Spleen (tissue), 11 donors: ENCODE results near the gene TTC24. TPM values are rescaled to one million over a fixed set of nuclear protein-coding genes. Genes with fewer than 3 reads are reported as not detected.
A peak's percentile ranks its signal among the peaks of the same experiment; 100 is the strongest.
"Not testable (repeated sequence)": the region's sequence is repeated elsewhere in the genome, so short reads cannot be mapped to it uniquely, and the experiment has no call there.

Experiments
- DNase-seq: peaks from one replicate; pipeline ENCODE4 v3.0.0-alpha.2; 2020
- H3K27ac ChIP-seq, 8 donors: fragments of 200-600 bp; sonication (generic) in 7 of 8; 1 replicate in 4 of 8; 2 replicates in 4 of 8; pipeline versions ENCODE4 v1.5.0 to v1.8.0; 2016 to 2021; ENCODE audit warnings: inconsistent platforms in 4 of 8, mild to moderate bottlenecking in 4 of 8, moderate library complexity in 1 of 8
- H3K27me3 ChIP-seq, 7 donors: fragments of 200-600 bp; sonication (generic) in 6 of 7; replicated peaks in 1 of 7; 1 replicate in 4 of 7; 2 replicates in 3 of 7; pipeline versions ENCODE4 v1.5.0 to v1.8.0; 2016 to 2021; ENCODE audit warnings: inconsistent platforms in 3 of 7, mild to moderate bottlenecking in 1 of 7
- H3K36me3 ChIP-seq, 6 donors: fragments of 200-600 bp; sonication (generic) in 5 of 6; 1 replicate in 4 of 6; 2 replicates in 2 of 6; pipeline versions ENCODE4 v1.5.0 to v1.8.0; 2016 to 2021; ENCODE audit warnings: inconsistent platforms in 2 of 6
- H3K4me1 ChIP-seq, 6 donors: fragments of 200-600 bp; sonication (generic) in 5 of 6; 1 replicate in 3 of 6; 2 replicates in 3 of 6; pipeline versions ENCODE4 v1.5.0 to v1.8.0; 2016 to 2021; ENCODE audit warnings: inconsistent platforms in 3 of 6
- H3K4me3 ChIP-seq, 8 donors: fragments of 200-600 bp; sonication (generic) in 7 of 8; 1 replicate in 4 of 8; 2 replicates in 4 of 8; pipeline versions ENCODE4 v1.5.0 to v1.8.0; 2016 to 2021; ENCODE audit warnings: inconsistent platforms in 4 of 8, mild to moderate bottlenecking in 4 of 8, moderate library complexity in 2 of 8
- H3K9me3 ChIP-seq, 8 donors: fragments of 200-600 bp; sonication (generic) in 7 of 8; 1 replicate in 4 of 8; 2 replicates in 4 of 8; pipeline versions ENCODE4 v1.5.0 to v1.8.0; 2016 to 2021; ENCODE audit warnings: inconsistent platforms in 4 of 8
- CTCF ChIP-seq, 11 experiments: fragments of 200-600 bp in 7 of 11; fragments of 450-650 bp in 4 of 11; sonication (generic) in 4 of 11; IDR thresholded peaks in 8 of 11; conservative IDR thresholded peaks in 3 of 11; 1 replicate in 7 of 11; 2 replicates in 4 of 11; pipeline versions ENCODE4 v1.4.0 to v1.8.0; 2016 to 2021; ENCODE audit warnings: antibody characterized with exemption in 11 of 11, inconsistent platforms in 4 of 11, mild to moderate bottlenecking in 1 of 11
- POLR2A ChIP-seq, 3 donors: fragments of 450-650 bp; IDR thresholded peaks; one replicate each; pipeline ENCODE4 v1.5.1; 2017; ENCODE audit warnings: antibody characterized with exemption in 3 of 3, mild to moderate bottlenecking in 1 of 3
- POLR2AphosphoS5 ChIP-seq, 3 donors: sonication (generic); formaldehyde crosslinking; IDR thresholded peaks; one replicate each; pipeline ENCODE4 v1.5.1; 2017; ENCODE audit warnings: antibody characterized with exemption in 3 of 3
- WGBS, 5 donors: extraction: QIAGEN DNeasy Blood & Tissue Kit in 3 of 5; methylation state at CpG; one replicate each; pipeline versions ENCODE4 v1.1.5 to v1.1.7; 2013 to 2018; 5-methylcytosine and 5-hydroxymethylcytosine counted together
- intact Hi-C: fragments of 100-400 bp; cut with DNase I; formaldehyde crosslinking; loops from one replicate; pipeline ENCODE4 v1.15.0; 2023; ENCODE audit warnings: low total_unique reads
- polyA plus RNA-seq, 3 donors: library from polyadenylated mRNA; stranded (reverse); fragments of 200-250 nt; gene quantifications; one replicate each; pipeline ENCODE4 v1.2.1, GENCODE V29; 2013
- total RNA-seq, 7 donors: library from RNA; depleted of rRNA in 3 of 7; stranded (reverse); fragments of >200 nt in 3 of 7; fragmentation: NEBNext Ultra II Directional in 4 of 7; extraction: Animal tissue kit (Norgen Biotek cat#: 25700) in 4 of 7; gene quantifications; one replicate each; pipeline versions ENCODE4 v1.1.0 to v1.2.1, GENCODE V29; 2016 to 2021
- donor health status: healthy with polysubstance abuse.
- donor health status: DM: no; HTN: no; CAD: no; lungs with moderate emphysema.
- donor health status: DM: no; HTN: no; CAD: no.
- donor health status: Bipolar disorder and iron deficiency.
- donor health status: healthy.
- donor health status: DM: no; HTN: no; CAD: no.
- donor health status: DM: yes; HTN: yes; CAD: no.

Gene TTC24
- total and polyA plus RNA-seq, 10 donors: 2.3 to 6.4 (median 4.0) TPM

GRCh38 chr1:156552518-156552917 lies 27.0 kb upstream of the TTC24 start:
- WGBS, 5 donors: 71 to 76% (median 74%) methylated on average over 5 of the region's 5 CpGs
- H3K4me3 ChIP-seq: no peak overlapping the region
- intact Hi-C loops: no loop called here
- H3K4me1 ChIP-seq: peaks cover 0 to 35% (median 14%) of the 10 kb centered on the region in 6 donors
- no peaks in the 10 kb centered on the region for H3K27me3 ChIP-seq
- no peaks in the 10 kb centered on the region for H3K9me3 ChIP-seq
- H3K36me3 ChIP-seq: peaks cover 0 to 53% (median 0%) of the 10 kb centered on the region in 6 donors
- TF ChIP-seq CTCF (IDR thresholded peaks at IDR 0.05 in 8 of 11, conservative IDR thresholded peaks at IDR 0.05 in 3 of 11) (no peak), POLR2A (IDR thresholded peaks at IDR 0.05) (no peak), POLR2AphosphoS5 (IDR thresholded peaks at IDR 0.05) (no peak)
- H3K27ac ChIP-seq: no peak overlapping the region
- no peak for DNase-seq

- DNase-seq, H3K4me3 ChIP-seq, intact Hi-C loops, H3K27me3 ChIP-seq, H3K9me3 ChIP-seq: not testable (repeated sequence)
- peaks cover 0 to 49% (median 0%) of the 10 kb centered on the region in 6 donors for H3K36me3 ChIP-seq
- 23 to 62% (median 30%) methylated on average over 4 of the region's 4 CpGs for WGBS, 5 donors
- peaks cover 0 to 35% (median 14%) of the 10 kb centered on the region in 6 donors for H3K4me1 ChIP-seq
- peak in 1 of 3 donors; percentile 17 for TF ChIP-seq POLR2AphosphoS5 (IDR thresholded peaks at IDR 0.05)
- peak overlapping the region in 3 of 8 donors; percentile 34 to 55 (median 48) for H3K27ac ChIP-seq
Observed at GRCh38 chr1:156552937-156553336, 26.6 kb upstream of the TTC24 start.

- H3K27me3 ChIP-seq: no peaks in the 10 kb centered on the region
- intact Hi-C loops: no loop called here
- DNase-seq: no peak
- H3K27ac ChIP-seq: no peak overlapping the region
- H3K36me3 ChIP-seq: peaks cover 0 to 38% (median 0%) of the 10 kb centered on the region in 6 donors
- TF ChIP-seq CTCF (IDR thresholded peaks at IDR 0.05 in 8 of 11, conservative IDR thresholded peaks at IDR 0.05 in 3 of 11): no peak
- no peak for TF ChIP-seq POLR2AphosphoS5 (IDR thresholded peaks at IDR 0.05)
- TF ChIP-seq POLR2A (IDR thresholded peaks at IDR 0.05): no peak
- H3K4me1 ChIP-seq: peaks cover 0 to 35% (median 14%) of the 10 kb centered on the region in 6 donors
- WGBS, 5 donors: 94 to 96% (median 96%) methylated on average over 6 of the region's 6 CpGs
- H3K9me3 ChIP-seq: no peaks in the 10 kb centered on the region
- H3K4me3 ChIP-seq: no peak overlapping the region
Observed at GRCh38 chr1:156553860-156554485, 25.6 kb upstream of the TTC24 start.

- Histone ChIP-seq H3K4me3 (no peak overlapping the region), H3K4me1 (peaks cover 0 to 35% (median 14%) of the 10 kb centered on the region in 6 donors), H3K27ac (no peak overlapping the region), H3K36me3 (peaks cover 0 to 40% (median 0%) of the 10 kb centered on the region in 6 donors), H3K27me3 (no peaks in the 10 kb centered on the region), H3K9me3 (no peaks in the 10 kb centered on the region)
- no peak for TF ChIP-seq POLR2AphosphoS5 (IDR thresholded peaks at IDR 0.05)
- no peak for TF ChIP-seq CTCF (IDR thresholded peaks at IDR 0.05 in 8 of 11, conservative IDR thresholded peaks at IDR 0.05 in 3 of 11)
- no peak for TF ChIP-seq POLR2A (IDR thresholded peaks at IDR 0.05)
- 64 to 77% (median 76%) methylated on average over 8 of the region's 8 CpGs for WGBS, 5 donors
- DNase-seq: no peak
- intact Hi-C loops: no loop called here
Observed at GRCh38 chr1:156554971-156555370, 24.6 kb upstream of the TTC24 start.
